ENCODE measurements around the gene CCL15.
A peak's percentile ranks its signal among the peaks of the same experiment; 100 is the strongest.

CCL15 gene

GRCh38 chr17:35988164-35988563 is 13.2 kb downstream of the CCL15 start:
- DNase-seq = no peak

- DNase-seq = no peak
Observed at GRCh38 chr17:35986643-35987042, 14.7 kb downstream of the CCL15 start, which contains the start of gene CCL14. Gene CCL14, minus strand, starts transcription at chr17:35986729. Its CDS starts 80 bp downstream, at chr17:35986649.

GRCh38 chr17:35984140-35984539 is 17.2 kb downstream of the CCL15 start:
- DNase-seq = no peak

DNA sequence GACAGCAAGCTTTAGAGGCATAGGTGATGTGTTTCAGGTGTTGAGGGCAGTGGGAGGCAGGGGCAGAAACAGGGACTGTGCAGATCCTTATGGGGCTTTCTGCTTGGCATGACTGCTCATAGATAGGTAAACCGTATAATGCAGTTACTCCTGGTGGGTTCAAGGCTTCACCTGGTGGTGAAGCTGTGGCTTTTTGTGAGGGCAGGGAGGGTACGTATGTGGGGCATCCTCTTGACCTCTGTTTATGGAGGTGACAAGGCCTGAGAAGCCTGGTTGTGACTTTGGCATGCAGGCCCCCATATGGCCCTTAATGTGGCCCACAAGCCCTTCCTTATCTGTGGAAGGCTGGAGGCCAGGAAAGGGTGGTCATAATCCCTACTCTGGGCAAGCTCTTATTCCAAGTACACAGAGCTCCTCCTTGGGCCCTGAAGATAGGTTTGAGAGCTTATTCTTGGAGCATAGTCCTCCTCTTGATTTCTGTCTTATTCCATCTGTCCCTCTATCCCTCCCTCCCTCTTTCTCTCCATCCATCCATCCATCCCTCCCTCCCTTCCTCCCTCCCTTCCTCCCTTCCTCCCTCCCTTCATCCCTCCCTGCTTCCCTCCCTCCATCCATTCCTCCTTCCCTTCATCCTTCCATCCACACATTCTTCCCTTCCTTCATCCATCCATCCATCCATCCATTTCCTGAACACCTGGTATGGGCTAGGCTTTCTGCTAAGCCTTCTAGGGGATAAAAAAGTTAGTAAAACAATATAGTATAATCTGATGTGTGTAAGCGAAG is 18.8 kb downstream of the CCL15 start:
- no peak for DNase-seq

- DNase-seq = no peak
Observed at GRCh38 chr17:35981908-35982330, 19.4 kb downstream of the CCL15 start.

DNA sequence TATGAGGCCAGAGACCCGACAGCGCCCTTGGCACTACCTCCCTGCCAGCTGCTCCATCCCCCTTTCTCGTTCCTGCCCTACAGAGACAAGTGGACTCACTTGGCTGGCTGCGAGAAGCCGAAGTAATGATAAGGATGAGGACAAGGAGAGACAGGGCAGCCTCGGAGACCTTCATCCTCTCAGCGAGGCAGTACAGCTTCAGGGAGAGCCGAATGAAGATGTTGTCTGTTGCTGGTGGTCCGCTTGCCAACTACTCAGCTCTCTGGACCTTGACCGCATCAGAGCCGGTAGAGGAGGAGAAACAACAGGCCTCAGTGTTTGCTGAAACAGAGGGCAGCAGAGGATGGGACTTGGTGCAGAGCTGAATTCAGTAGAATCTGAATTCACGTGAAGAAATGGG is 20.1 kb downstream of the CCL15 start, which contains the start of gene CCL16:
TSS of gene CCL16 (minus strand) at position 252 of the 400 bp plus-strand sequence. CDS start at position 175, 77 bp downstream.
- no peak for DNase-seq

DNA sequence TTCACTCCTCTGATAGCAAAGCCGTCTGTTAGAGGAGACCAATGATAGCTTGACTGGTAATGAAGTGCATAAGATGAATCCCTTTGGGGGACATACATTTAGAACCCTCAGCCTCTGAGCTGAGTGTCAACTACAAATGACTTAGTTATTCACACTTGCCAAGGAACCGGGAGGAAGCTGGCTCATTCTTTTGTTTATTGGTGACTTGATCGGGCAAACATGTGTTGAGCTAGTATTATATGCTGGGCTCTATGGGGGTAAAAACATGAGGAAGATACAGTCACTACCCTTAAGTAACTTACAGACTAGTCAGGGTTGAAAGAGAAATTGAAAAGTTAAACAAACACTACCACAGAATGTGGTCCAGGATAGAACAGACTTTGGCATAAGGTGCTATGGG is 23.0 kb downstream of the CCL15 start:
- no peak for DNase-seq

GRCh38 chr17:35977509-35977908 is 23.8 kb downstream of the CCL15 start:
- no peak for DNase-seq

- DNase-seq = no peak
Observed at GRCh38 chr17:35973333-35974260, 27.8 kb downstream of the CCL15 start.

DNA sequence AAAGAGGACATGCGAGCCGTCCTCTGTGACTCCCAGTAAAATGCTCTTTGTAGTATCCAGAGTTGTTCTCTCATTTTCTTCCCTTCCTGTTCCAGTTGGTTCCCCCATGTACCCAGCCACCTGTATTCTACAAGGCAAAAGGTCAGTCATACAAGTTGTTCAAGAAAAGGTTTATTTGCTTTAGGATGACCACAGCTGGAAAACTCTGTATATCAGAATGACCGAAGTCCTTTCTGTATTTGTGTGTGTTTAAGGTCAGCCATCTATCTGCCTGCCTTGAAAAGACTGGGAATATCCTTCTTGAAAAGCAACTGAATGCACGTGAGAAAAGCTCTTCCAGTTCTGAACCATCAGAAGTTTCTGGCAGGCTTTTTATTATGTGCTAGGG is 28.4 kb downstream of the CCL15 start:
- no peak for DNase-seq

- no peak for DNase-seq
Observed at GRCh38 chr17:35972535-35972934, 28.8 kb downstream of the CCL15 start.

- no peak for DNase-seq
Observed at GRCh38 chr17:35972066-35972465, 29.3 kb downstream of the CCL15 start.

DNA sequence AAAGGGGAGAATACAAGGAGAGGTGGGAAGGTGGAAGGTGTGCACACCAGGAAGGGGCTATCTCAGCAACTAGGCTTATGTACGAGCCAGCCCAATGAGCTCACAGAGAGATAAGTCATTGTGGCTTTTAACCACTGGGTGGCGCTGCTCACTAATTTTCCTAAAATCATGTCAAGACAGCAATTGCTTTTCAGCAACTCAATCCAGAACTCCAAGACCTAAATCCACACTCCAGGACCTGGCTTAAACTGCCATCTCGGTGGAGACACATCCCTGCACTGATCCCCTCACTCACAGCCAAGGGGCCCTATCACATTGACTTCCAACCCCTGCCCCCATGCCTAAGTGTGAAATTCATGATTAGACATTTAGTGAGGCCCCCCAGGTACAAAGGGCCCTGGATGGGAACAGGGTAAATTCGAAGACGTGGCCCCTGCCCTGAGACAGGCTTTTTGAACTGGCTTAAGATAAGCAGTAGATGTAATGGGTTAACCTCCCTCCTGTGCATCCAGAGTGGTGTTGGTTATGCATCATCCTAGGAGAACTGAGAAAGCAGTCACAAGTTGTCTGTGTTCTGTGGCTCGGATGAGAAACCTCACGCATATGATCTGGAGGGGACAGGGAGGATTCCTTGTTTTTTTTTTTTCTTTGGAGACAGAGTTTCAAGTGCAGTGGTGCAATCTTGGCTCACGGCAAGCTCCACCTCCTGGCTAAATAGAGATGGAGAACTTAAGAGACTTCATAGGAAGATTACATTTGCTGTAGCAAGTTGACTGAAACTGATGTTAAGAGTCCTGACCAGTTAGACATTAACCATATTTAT is 31.6 kb downstream of the CCL15 start:
- DNase-seq = peak; percentile 22

- no peak for DNase-seq
Observed at GRCh38 chr17:35968520-35969054, 32.8 kb downstream of the CCL15 start.

GRCh38 chr17:35965272-35965671 is 36.1 kb downstream of the CCL15 start:
- DNase-seq = no peak

- no peak for DNase-seq
Observed at GRCh38 chr17:35963663-35964062, 37.7 kb downstream of the CCL15 start.

- DNase-seq = no peak
Observed at GRCh38 chr17:35953720-35954119, 47.6 kb downstream of the CCL15 start.

DNA sequence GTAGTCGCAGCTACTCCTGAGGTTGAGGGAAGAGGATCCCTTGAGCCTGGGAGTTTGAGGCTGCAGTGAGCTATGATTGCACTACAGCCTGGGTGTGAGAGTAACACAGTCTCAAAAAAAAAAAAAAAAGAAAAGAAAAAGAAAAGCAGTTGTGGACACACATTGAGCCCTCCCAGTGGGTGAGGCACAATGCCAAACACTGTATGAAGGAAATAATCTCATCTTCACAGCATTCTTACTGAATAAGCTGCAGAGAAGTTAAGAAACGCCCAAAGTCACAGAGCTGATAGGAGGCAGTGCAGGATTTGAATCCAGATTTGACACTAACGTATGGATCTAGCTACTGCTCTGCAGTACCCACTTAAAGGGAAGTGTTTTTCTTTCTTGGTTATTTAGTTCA is 52.0 kb downstream of the CCL15 start:
- no peak for DNase-seq

- DNase-seq = no peak
Observed at GRCh38 chr17:35948092-35948491, 53.3 kb downstream of the CCL15 start.

All from NCI-H226 (cell line).